ENCODE data around the gene RPS21.

Gene RPS21

GRCh38 chr20:62367633-62368391, 19.1 kb upstream of the RPS21 start:
- TF ChIP-seq CTCF (IDR thresholded peaks at IDR 0.05): no peak
- no peak for TF ChIP-seq ZFX (IDR thresholded peaks at IDR 0.05; ENCODE audit: borderline replicate concordance)
- peak overlapping the region; percentile 92 for H3K27ac ChIP-seq

GRCh38 chr20:62368392-62368975, 18.4 kb upstream of the RPS21 start:
- H3K27ac ChIP-seq: peak overlapping the region; percentile 92
- no peak for TF ChIP-seq ZFX (IDR thresholded peaks at IDR 0.05; ENCODE audit: borderline replicate concordance)
- no peak for TF ChIP-seq CTCF (IDR thresholded peaks at IDR 0.05)

GRCh38 chr20:62368976-62369814, 17.7 kb upstream of the RPS21 start:
- TF ChIP-seq ZFX (IDR thresholded peaks at IDR 0.05; ENCODE audit: borderline replicate concordance): no peak
- TF ChIP-seq CTCF (IDR thresholded peaks at IDR 0.05): no peak
- H3K27ac ChIP-seq: no peak overlapping the region

- H3K27ac ChIP-seq: no peak overlapping the region
- TF ChIP-seq ZFX (IDR thresholded peaks at IDR 0.05; ENCODE audit: borderline replicate concordance) (no peak), CTCF (IDR thresholded peaks at IDR 0.05) (no peak)
These were observed 17.1 kb upstream of the RPS21 start for GRCh38 chr20:62369815-62370114.

- H3K27ac ChIP-seq: peak overlapping the region; percentile 7; the same call in 1 of the 2 replicates
- TF ChIP-seq CTCF (IDR thresholded peaks at IDR 0.05) (no peak), ZFX (IDR thresholded peaks at IDR 0.05; ENCODE audit: borderline replicate concordance) (no peak)
These were observed 16.6 kb upstream of the RPS21 start for GRCh38 chr20:62370115-62370806.

- no peak for TF ChIP-seq CTCF (IDR thresholded peaks at IDR 0.05)
- TF ChIP-seq ZFX (IDR thresholded peaks at IDR 0.05; ENCODE audit: borderline replicate concordance): no peak
- peak overlapping the region; percentile 7; the same call in 1 of the 2 replicates for H3K27ac ChIP-seq
These were observed 15.9 kb upstream of the RPS21 start for GRCh38 chr20:62370807-62371587.
